MM.1S (cell line): ENCODE measurements around the gene ATAD3A.

Experiments
- DNase-seq: peaks from one replicate; pipeline ENCODE4 v3.0.0-alpha.2; 2015
- H2AFZ ChIP-seq: fragments of 300-600 bp; sonication (generic); 2 replicates; pipeline ENCODE4 v1.6.0; 2016; ENCODE audit warnings: antibody characterized with exemption, low read length
- H3F3A ChIP-seq: fragments of 300-600 bp; sonication (generic); 2 replicates; pipeline ENCODE4 v1.6.1; 2016; ENCODE audit warnings: mild to moderate bottlenecking, antibody characterized with exemption, low read length, moderate library complexity, mixed read lengths; ENCODE audit not compliant: insufficient read depth
- H3K27ac ChIP-seq: fragments of 300-600 bp; sonication (generic); 2 replicates; pipeline ENCODE4 v1.5.1; 2016; ENCODE audit warnings: mild to moderate bottlenecking, low read length
- H3K27me3 ChIP-seq: fragments of 300-600 bp; sonication (generic); replicated peaks from 2 replicates; pipeline ENCODE4 v1.6.0; 2016; ENCODE audit warnings: low read length; ENCODE audit not compliant: insufficient read depth
- H3K36me3 ChIP-seq: fragments of 300-600 bp; sonication (generic); replicated peaks from 2 replicates; pipeline ENCODE4 v1.6.1; 2016; ENCODE audit warnings: mild to moderate bottlenecking, low read length, mixed read lengths; ENCODE audit not compliant: insufficient read depth
- H3K4me1 ChIP-seq: fragments of 300-600 bp; sonication (generic); 2 replicates; pipeline ENCODE4 v1.6.1; 2016; ENCODE audit warnings: low read length, mixed read lengths
- H3K4me2 ChIP-seq: fragments of 300-600 bp; sonication (generic); 2 replicates; pipeline ENCODE4 v1.6.0; 2016; ENCODE audit warnings: low read depth, low read length
- H3K4me3 ChIP-seq: fragments of 300-600 bp; sonication (generic); 2 replicates; pipeline ENCODE4 v1.5.1; 2016; ENCODE audit warnings: low read length, mixed read lengths
- H3K79me2 ChIP-seq: fragments of 300-600 bp; sonication (generic); 2 replicates; pipeline ENCODE4 v1.6.1; 2016; ENCODE audit warnings: mixed run types, low read length, mixed read lengths
- H3K9ac ChIP-seq: fragments of 300-600 bp; sonication (generic); 2 replicates; pipeline ENCODE4 v1.6.1; 2016; ENCODE audit warnings: low read length, mixed read lengths
- H3K9me2 ChIP-seq: fragments of 300-600 bp; sonication (generic); replicated peaks from 2 replicates; pipeline ENCODE4 v1.6.1; 2016; ENCODE audit warnings: mild to moderate bottlenecking, low read length, mixed read lengths; ENCODE audit not compliant: insufficient read depth
- H3K9me3 ChIP-seq: fragments of 300-600 bp; sonication (generic); replicated peaks from 2 replicates; pipeline ENCODE4 v1.6.1; 2016; ENCODE audit warnings: mild to moderate bottlenecking, low read length, mixed read lengths; ENCODE audit not compliant: insufficient read depth
- H4K20me1 ChIP-seq: fragments of 300-600 bp; sonication (generic); 2 replicates; pipeline ENCODE4 v1.6.1; 2016; ENCODE audit warnings: mild to moderate bottlenecking, low read length, moderate library complexity, mixed read lengths; ENCODE audit not compliant: insufficient read depth
- EZH2 ChIP-seq: fragments of 300-600 bp; sonication (generic); optimal IDR thresholded peaks from 2 replicates; pipeline ENCODE3; 2017; ENCODE audit warnings: low read depth, mild to moderate bottlenecking, antibody characterized with exemption, low read length, mixed read lengths
- EZH2phosphoT487 ChIP-seq: fragments of 300-600 bp; sonication (generic); IDR thresholded peaks from 2 replicates; pipeline ENCODE4 v1.6.1; 2018; ENCODE audit warnings: antibody characterized with exemption, low read length
- TF ChIP-seq, protein P1 (sequence below): fragments of 300-600 bp; sonication (generic); IDR thresholded peaks from 2 replicates; pipeline ENCODE4 v1.5.1; 2016; ENCODE audit warnings: antibody characterized with exemption, low read length, mixed read lengths

ATAD3A gene

DNA sequence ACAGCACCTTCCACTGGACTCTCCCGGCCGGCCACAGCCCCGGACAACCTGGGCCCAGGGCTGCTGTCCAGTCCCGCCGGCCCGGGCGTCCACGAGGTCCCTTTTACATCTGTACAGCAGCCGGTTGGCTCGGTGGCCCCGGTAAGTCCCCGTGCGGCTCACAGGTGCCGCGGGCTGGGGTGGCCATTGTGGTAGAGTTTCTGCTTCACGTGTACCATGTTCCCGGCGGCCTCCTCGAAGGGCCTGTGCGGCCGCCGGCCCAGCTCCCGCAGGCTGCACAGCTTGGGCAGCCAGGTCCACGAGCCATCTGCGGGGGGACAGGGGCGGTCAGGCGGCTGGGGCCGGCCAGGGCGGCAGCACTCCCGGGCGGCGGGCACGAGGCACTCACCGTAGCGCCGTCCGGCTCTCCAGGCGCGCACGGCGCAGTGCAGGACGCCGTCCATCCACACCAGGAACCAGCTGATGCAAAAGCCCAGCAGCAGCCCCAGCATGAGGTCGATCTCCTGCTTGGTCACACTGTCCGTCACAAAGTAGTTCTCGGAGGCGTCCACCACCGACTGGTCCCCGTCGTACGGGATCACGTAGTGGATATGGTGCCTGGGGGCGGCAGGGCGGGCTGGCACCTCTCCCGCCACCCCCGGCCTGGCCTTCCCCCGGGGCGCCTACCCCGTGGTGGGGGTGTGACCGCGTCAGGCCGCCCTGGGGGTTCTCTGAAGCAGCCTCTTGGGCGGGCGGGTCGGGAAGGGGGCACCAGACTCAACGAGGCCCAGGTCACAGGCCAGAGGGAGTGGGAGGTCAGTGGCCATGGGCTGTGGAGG is 23.4 kb downstream of the ATAD3A start:
- no peak for TF ChIP-seq EZH2
- TF ChIP-seq EZH2phosphoT487 = no peak
- TF ChIP-seq, protein P1, sequence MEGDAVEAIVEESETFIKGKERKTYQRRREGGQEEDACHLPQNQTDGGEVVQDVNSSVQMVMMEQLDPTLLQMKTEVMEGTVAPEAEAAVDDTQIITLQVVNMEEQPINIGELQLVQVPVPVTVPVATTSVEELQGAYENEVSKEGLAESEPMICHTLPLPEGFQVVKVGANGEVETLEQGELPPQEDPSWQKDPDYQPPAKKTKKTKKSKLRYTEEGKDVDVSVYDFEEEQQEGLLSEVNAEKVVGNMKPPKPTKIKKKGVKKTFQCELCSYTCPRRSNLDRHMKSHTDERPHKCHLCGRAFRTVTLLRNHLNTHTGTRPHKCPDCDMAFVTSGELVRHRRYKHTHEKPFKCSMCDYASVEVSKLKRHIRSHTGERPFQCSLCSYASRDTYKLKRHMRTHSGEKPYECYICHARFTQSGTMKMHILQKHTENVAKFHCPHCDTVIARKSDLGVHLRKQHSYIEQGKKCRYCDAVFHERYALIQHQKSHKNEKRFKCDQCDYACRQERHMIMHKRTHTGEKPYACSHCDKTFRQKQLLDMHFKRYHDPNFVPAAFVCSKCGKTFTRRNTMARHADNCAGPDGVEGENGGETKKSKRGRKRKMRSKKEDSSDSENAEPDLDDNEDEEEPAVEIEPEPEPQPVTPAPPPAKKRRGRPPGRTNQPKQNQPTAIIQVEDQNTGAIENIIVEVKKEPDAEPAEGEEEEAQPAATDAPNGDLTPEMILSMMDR = no peak
- Histone ChIP-seq H3K27me3 (no peaks in the 10 kb centered on the region), H3K9me2 (no peaks in the 10 kb centered on the region), H3F3A (no peaks in the 10 kb centered on the region), H3K9ac (no peak overlapping the region), H3K4me2 (no peak overlapping the region), H3K4me3 (no peak overlapping the region), H3K4me1 (no peaks in the 10 kb centered on the region), H4K20me1 (no peaks in the 10 kb centered on the region), H3K9me3 (no peaks in the 10 kb centered on the region), H3K36me3 (no peaks in the 10 kb centered on the region), H3K27ac (no peak overlapping the region), H2AFZ (no peak overlapping the region), H3K79me2 (no peaks in the 10 kb centered on the region)
- no peak for DNase-seq

DNA sequence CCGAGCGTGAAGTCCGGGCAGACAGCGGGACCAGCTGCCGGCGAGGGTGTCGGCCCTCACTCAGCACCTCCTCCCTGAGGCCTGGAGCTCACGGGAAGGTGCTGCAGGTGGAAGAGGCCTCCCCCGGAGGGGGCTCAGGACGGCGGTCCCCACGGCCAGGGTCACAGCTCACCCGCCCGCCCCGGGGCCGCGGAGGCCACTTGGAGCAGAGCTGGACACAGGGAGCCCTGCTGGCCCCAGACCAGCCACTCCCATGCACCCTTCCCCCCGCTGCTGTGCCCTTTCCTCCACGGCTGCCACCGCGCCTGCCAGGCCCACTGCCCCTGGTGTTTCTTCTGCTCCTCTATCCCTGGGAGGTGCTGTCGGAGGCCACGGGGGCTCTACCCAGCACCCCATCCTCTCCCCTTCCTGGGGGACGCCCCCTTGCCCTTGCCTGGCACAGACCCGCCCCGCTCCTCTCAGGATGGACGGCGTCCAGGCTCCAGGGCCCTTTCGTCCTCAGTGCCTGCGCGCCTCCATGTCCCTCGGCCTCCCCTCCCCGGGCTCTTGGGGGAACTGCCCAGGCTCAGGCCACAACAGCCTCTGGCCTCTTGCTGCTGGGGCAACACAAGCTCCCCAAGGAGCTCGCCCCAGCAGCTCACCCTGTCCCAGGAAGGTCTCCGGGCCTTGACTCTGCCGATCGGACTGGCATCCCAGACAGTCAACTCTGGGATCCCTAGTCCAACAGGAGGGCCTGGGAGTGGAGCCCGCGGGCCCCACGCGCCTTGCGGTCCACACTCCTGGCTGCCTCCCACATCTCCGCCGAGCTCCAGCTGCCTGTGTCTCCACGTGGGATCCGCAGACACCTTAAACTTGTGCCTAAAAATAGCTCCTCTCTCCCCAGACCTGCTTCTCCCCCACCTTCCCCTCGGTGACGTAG is 24.3 kb downstream of the ATAD3A start:
- Histone ChIP-seq H3K36me3 (no peaks in the 10 kb centered on the region), H3K4me1 (no peaks in the 10 kb centered on the region), H3K9ac (no peak overlapping the region), H4K20me1 (no peaks in the 10 kb centered on the region), H3K4me2 (no peak overlapping the region), H3K9me2 (no peaks in the 10 kb centered on the region), H3K27ac (no peak overlapping the region), H3F3A (no peaks in the 10 kb centered on the region), H3K9me3 (no peaks in the 10 kb centered on the region), H2AFZ (no peak overlapping the region), H3K27me3 (no peaks in the 10 kb centered on the region), H3K79me2 (no peaks in the 10 kb centered on the region), H3K4me3 (no peak overlapping the region)
- DNase-seq = no peak
- TF ChIP-seq EZH2 = no peak
- no peak for TF ChIP-seq EZH2phosphoT487
- TF ChIP-seq, protein P1 = no peak

DNA sequence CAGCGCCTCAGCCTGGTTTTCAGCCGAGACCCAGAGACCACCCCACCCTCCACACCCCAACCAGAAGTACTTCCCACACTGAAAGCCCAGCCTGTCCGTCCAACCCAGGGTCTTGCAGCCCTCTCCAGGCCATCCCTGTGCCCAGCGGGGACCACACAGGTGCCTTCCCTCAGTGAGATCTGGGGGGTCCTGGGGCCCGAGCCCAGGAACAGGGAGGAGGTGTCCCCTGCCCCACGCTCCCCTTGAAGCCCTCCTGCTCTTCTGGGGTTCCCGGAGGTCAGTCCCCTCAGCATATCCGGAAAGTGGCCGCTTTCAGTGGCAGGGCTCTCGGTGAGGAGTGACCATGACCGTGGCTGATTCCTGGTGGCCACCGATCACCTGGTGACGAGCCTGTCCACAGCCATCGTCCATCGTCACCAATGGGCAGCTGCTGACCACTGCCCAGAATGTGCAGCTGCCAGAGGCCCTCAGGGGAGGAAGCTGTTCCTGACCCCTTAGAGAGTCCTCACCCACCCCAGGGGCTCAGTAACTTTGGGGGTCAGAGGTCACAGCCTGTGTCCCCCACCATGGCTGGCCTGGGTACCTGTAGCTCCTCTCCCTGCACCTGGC is 25.1 kb downstream of the ATAD3A start:
- TF ChIP-seq EZH2phosphoT487 (no peak), EZH2 (no peak)
- TF ChIP-seq, protein P1 = no peak
- Histone ChIP-seq H4K20me1 (no peaks in the 10 kb centered on the region), H3K79me2 (no peaks in the 10 kb centered on the region), H3K9ac (no peak overlapping the region), H3K4me3 (no peak overlapping the region), H3K4me2 (no peak overlapping the region), H3K4me1 (no peaks in the 10 kb centered on the region), H3K9me2 (no peaks in the 10 kb centered on the region), H3K27ac (no peak overlapping the region), H2AFZ (no peak overlapping the region), H3K9me3 (no peaks in the 10 kb centered on the region), H3K27me3 (no peaks in the 10 kb centered on the region), H3F3A (no peaks in the 10 kb centered on the region), H3K36me3 (no peaks in the 10 kb centered on the region)
- no peak for DNase-seq
